SK-N-SH (cell line): ENCODE measurements around the gene SOX10. TPM values are rescaled to one million over a fixed set of nuclear protein-coding genes. Genes with fewer than 3 reads are reported as not detected.

ENCODE experiments used
- CTCF ChIA-PET: fragments of 300-600, 350-600 bp; formaldehyde crosslinking; extraction: SDS; loops from one replicate; lab custom pipeline; 2021; lab: Yijun Ruan, JAX
- POLR2A ChIA-PET: fragments of 350-600 bp; sonication (Branson Sonifier 250); formaldehyde crosslinking; extraction: SDS; loops from one replicate; lab custom pipeline; 2020; ENCODE audit warnings: antibody characterized with exemption, inconsistent platforms; lab: Yijun Ruan, JAX
- DNase-seq: peaks from one replicate; pipeline ENCODE4 v3.0.0; 2012
- H2AFZ ChIP-seq: fragments of 200-600 bp; sonication (generic); 2 replicates; pipeline ENCODE4 v1.8.1; 2016; ENCODE audit warnings: antibody characterized with exemption, mild to moderate bottlenecking, low read depth
- H3F3A ChIP-seq: fragments of 200-600 bp; sonication (generic); replicated peaks from 2 replicates; pipeline ENCODE3; 2016; ENCODE audit warnings: antibody characterized with exemption, mild to moderate bottlenecking; ENCODE audit not compliant: insufficient read depth
- H3K27ac ChIP-seq, 2 experiments: fragments of 200-500 bp in 1 of 2; fragments of 200-600 bp in 1 of 2; sonication (Bioruptor generic) in 1 of 2; sonication (generic), shearing (Covaris generic) in 1 of 2; 2 replicates each; pipeline versions ENCODE4 v1.5.1 to v1.6.1; 2014 to 2016; ENCODE audit warnings: low read depth in 2 of 2, inconsistent platforms in 1 of 2, low read length in 1 of 2, mild to moderate bottlenecking in 1 of 2, mixed read lengths in 1 of 2
- H3K27me3 ChIP-seq: fragments of 200-600 bp; sonication (generic), shearing (Covaris generic); 2 replicates; pipeline ENCODE4 v1.6.1; 2016; ENCODE audit warnings: mixed run types; ENCODE audit not compliant: insufficient read depth
- H3K36me3 ChIP-seq, 2 experiments: fragments of 200-500 bp in 1 of 2; fragments of 200-600 bp in 1 of 2; sonication (Bioruptor generic) in 1 of 2; sonication (generic) in 1 of 2; replicated peaks in 1 of 2; 2 replicates each; pipeline versions ENCODE3 to v1.5.1; 2014 to 2016; ENCODE audit warnings: low read length in 1 of 2, mild to moderate bottlenecking in 1 of 2; ENCODE audit not compliant: insufficient read depth in 2 of 2, control insufficient read depth in 1 of 2
- H3K4me1 ChIP-seq, 2 experiments: fragments of 200-500 bp in 1 of 2; fragments of 200-600 bp in 1 of 2; sonication (Bioruptor generic) in 1 of 2; sonication (generic), shearing (Covaris generic) in 1 of 2; 2 replicates each; pipeline versions ENCODE4 v1.5.1 to v1.6.1; 2014 to 2016; ENCODE audit warnings: low read depth in 1 of 2, low read length in 1 of 2, mixed run types in 1 of 2; ENCODE audit not compliant: insufficient read depth in 2 of 2, control insufficient read depth in 1 of 2
- H3K4me2 ChIP-seq: fragments of 200-600 bp; sonication (generic), shearing (Covaris generic); 2 replicates; pipeline ENCODE4 v1.6.1; 2017; ENCODE audit warnings: mixed run types
- H3K4me3 ChIP-seq, 2 experiments: fragments of 200-500 bp in 1 of 2; fragments of 200-600 bp in 1 of 2; sonication (Bioruptor generic) in 1 of 2; sonication (generic), shearing (Covaris generic) in 1 of 2; 2 replicates each; pipeline versions ENCODE4 v1.5.1 to v1.8.1; 2014 to 2016; ENCODE audit warnings: low read depth in 2 of 2, inconsistent platforms in 1 of 2, low read length in 1 of 2, mild to moderate bottlenecking in 1 of 2, mixed read lengths in 1 of 2, moderate library complexity in 1 of 2
- H3K79me2 ChIP-seq: fragments of 200-600 bp; sonication (generic); 2 replicates; pipeline ENCODE4 v1.8.1; 2017; ENCODE audit warnings: mild to moderate bottlenecking; ENCODE audit not compliant: insufficient read depth
- H3K9ac ChIP-seq: fragments of 200-600 bp; sonication (generic); 2 replicates; pipeline ENCODE4 v1.6.1; 2017; ENCODE audit warnings: mixed run types
- H3K9me2 ChIP-seq: fragments of 200-600 bp; sonication (generic); 2 replicates; pipeline ENCODE4 v1.6.1; 2017; ENCODE audit warnings: mixed run types
- H3K9me3 ChIP-seq: fragments of 200-600 bp; sonication (generic); 2 replicates; pipeline ENCODE4 v1.6.1; 2017; ENCODE audit warnings: mixed run types, mild to moderate bottlenecking, moderate library complexity
- H4K20me1 ChIP-seq: fragments of 200-600 bp; sonication (generic); 2 replicates; pipeline ENCODE4 v1.6.1; 2017; ENCODE audit warnings: mild to moderate bottlenecking, mixed run types; ENCODE audit not compliant: insufficient read depth
- CTCF ChIP-seq: fragments of 200-600 bp; sonication (generic); IDR thresholded peaks from 2 replicates; pipeline ENCODE4 v1.6.1; 2017; ENCODE audit warnings: antibody characterized with exemption, mild to moderate bottlenecking, moderate library complexity
- ELF1 ChIP-seq: IDR thresholded peaks from 2 replicates; pipeline ENCODE4 v1.4.0; 2012
- EP300 ChIP-seq, 2 experiments: IDR thresholded peaks; 2 replicates each; pipeline versions ENCODE4 v1.4.0 to v1.6.1; 2012; ENCODE audit warnings: borderline replicate concordance in 1 of 2, low read depth in 1 of 2, low read length in 1 of 2
- EZH2phosphoT487 ChIP-seq: fragments of 200-600 bp; sonication (generic); IDR thresholded peaks from 2 replicates; pipeline ENCODE4 v1.6.1; 2017; ENCODE audit warnings: low read depth, mixed run types, mild to moderate bottlenecking, antibody characterized with exemption, moderate library complexity, borderline replicate concordance
- FOSL2 ChIP-seq: IDR thresholded peaks from 2 replicates; pipeline ENCODE4 v1.4.0; 2012; ENCODE audit warnings: low read depth, mild to moderate bottlenecking, moderate library complexity, borderline replicate concordance
- GABPA ChIP-seq: IDR thresholded peaks from 2 replicates; pipeline ENCODE4 v1.4.0; 2012; ENCODE audit warnings: low read depth, mild to moderate bottlenecking
- GATA2 ChIP-seq: sonication (generic); formaldehyde crosslinking; IDR thresholded peaks from 2 replicates; pipeline ENCODE4 v1.5.0; 2020; ENCODE audit warnings: mild to moderate bottlenecking, missing genetic modification reagents
- MAX ChIP-seq: IDR thresholded peaks from 2 replicates; pipeline ENCODE4 v1.4.0; 2012; ENCODE audit warnings: low read depth
- MEF2A ChIP-seq: IDR thresholded peaks from 2 replicates; pipeline ENCODE4 v1.4.0; 2012; ENCODE audit warnings: low read depth, borderline replicate concordance
- MXI1 ChIP-seq: IDR thresholded peaks from 2 replicates; pipeline ENCODE4 v1.6.1; 2012; ENCODE audit warnings: mild to moderate bottlenecking, low read depth, low read length, improper control_type of control experiment
- NRF1 ChIP-seq: IDR thresholded peaks from 2 replicates; pipeline ENCODE4 v1.6.1; 2012; ENCODE audit warnings: low read depth, mild to moderate bottlenecking, low read length
- PBX3 ChIP-seq: IDR thresholded peaks from 2 replicates; pipeline ENCODE4; 2012
- RCOR1 ChIP-seq: fragments of 150-350 bp; IDR thresholded peaks from 2 replicates; pipeline ENCODE4 v1.6.1; 2017; ENCODE audit warnings: antibody characterized with exemption, low read length
- RFX5 ChIP-seq: IDR thresholded peaks from 2 replicates; pipeline ENCODE4 v1.6.1; 2012; ENCODE audit warnings: mild to moderate bottlenecking, improper control_type of control experiment, low read length
- RXRA ChIP-seq: IDR thresholded peaks from 2 replicates; pipeline ENCODE4 v1.4.0; 2012; ENCODE audit warnings: low read depth, mild to moderate bottlenecking, borderline replicate concordance
- TCF12 ChIP-seq: IDR thresholded peaks from 2 replicates; pipeline ENCODE4 v1.4.0; 2012
- YY1 ChIP-seq: IDR thresholded peaks from 2 replicates; pipeline ENCODE4 v1.4.0; 2012; ENCODE audit warnings: low read depth, mild to moderate bottlenecking
- WGBS: methylation state at CpG from one replicate; pipeline ENCODE4 v1.1.6; 2017; ENCODE audit warnings: low lambda C conversion rate; 5-methylcytosine and 5-hydroxymethylcytosine counted together
- polyA plus RNA-seq, 3 experiments: library from polyadenylated mRNA; depleted of rRNA; stranded (reverse); fragments of >200 nt; gene quantifications; 2 replicates each; pipeline ENCODE4 v1.2.3, GENCODE V29; 2012

SOX10 gene
- polyA plus RNA-seq, 1 of the 3 experiments (the other 2 are of a cell fraction) = not detected

GRCh38 chr22:38017939-38018885, 33.9 kb upstream of the SOX10 start:
- H3K27me3 ChIP-seq = no peaks in the 10 kb centered on the region
- H3K9ac ChIP-seq = no peak overlapping the region
- no peak overlapping the region for H3K4me2 ChIP-seq
- no peak overlapping the region for H3K27ac ChIP-seq
- no peaks in the 10 kb centered on the region for H3K36me3 ChIP-seq
- ChIA-PET CTCF (no interaction called here), POLR2A (no interaction called here)
- 72% methylated on average over 4 of the region's 12 CpGs for WGBS
- H2AFZ ChIP-seq = no peak overlapping the region
- no peaks in the 10 kb centered on the region for H3F3A ChIP-seq
- no peaks in the 10 kb centered on the region for H3K9me3 ChIP-seq
- TF ChIP-seq TCF12 (no peak), PBX3 (no peak), EP300 (IDR thresholded peaks at IDR 0.05; ENCODE audit: borderline replicate concordance in 1 of 2, low read depth in 1 of 2, low read length in 1 of 2) (no peak), GABPA (no peak), YY1 (no peak), GATA2 (CRISPR knock-in tag) (no peak), RCOR1 (no peak), ELF1 (no peak), MXI1 (no peak), RXRA (no peak), CTCF (no peak), EZH2phosphoT487 (no peak), NRF1 (no peak), FOSL2 (no peak), MAX (no peak), MEF2A (no peak), RFX5 (no peak)
- H4K20me1 ChIP-seq = no peaks in the 10 kb centered on the region
- no peak for DNase-seq
- H3K9me2 ChIP-seq = no peaks in the 10 kb centered on the region
- H3K79me2 ChIP-seq = no peaks in the 10 kb centered on the region
- H3K4me1 ChIP-seq = no peaks in the 10 kb centered on the region; a peak in 1 of 4 replicates
- H3K4me3 ChIP-seq = no peak overlapping the region
